ENCODE results near the gene CGA. TPM values are rescaled to one million over a fixed set of nuclear protein-coding genes. Genes with fewer than 3 reads are reported as not detected.

Gene CGA
- not detected in 2 replicates for total RNA-seq

DNA sequence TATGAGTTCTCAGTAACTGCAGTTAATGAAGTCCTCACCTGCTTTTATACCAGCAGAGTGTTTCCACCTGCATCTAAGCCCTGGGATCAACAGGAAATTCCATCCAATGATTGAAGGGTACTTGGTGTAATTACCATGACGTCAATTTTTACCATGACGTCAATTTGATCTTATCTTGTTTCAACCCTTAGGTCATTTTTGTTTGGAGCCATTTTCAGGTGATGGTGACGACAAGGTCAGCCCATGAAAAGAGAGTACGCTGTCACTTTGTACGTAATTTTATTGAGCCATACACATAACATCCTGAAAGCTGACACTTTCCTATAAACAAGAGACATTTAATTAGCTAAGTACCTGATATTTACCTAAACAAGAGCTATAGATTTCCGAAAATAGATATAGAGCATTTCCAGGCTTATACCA lies at the start of gene CGA:
CGA (minus strand) TSS at position 20 of the 423 bp plus-strand sequence. CDS start 6,906 bp downstream, outside the sequence.

Other genes starting within 250 kb of the CGA start
- not detected in 2 replicates for gene HTR1E, start 157.6 kb downstream of the CGA start, total RNA-seq
- 13.9 and 18.7 TPM in 2 replicates for gene ZNF292, start 60.5 kb upstream of the CGA start, total RNA-seq
- 4.4 and 5.5 TPM in 2 replicates for gene SMIM8, start 227.5 kb upstream of the CGA start, total RNA-seq
- gene GJB7, start 234.2 kb upstream of the CGA start, total RNA-seq, result not detected in 2 replicates
- gene C6orf163, start 249.7 kb upstream of the CGA start, total RNA-seq, result 1.5 and 2.1 TPM in 2 replicates

Data from aortic smooth muscle cell (primary cell).